ENCODE measurements around the gene DDA1.
"Not testable (repeated sequence)": the region's sequence is repeated elsewhere in the genome, so short reads cannot be mapped to it uniquely, and the experiment has no call there.

The DDA1 gene

GRCh38 chr19:17268754-17269153 is 40.6 kb upstream of the DDA1 start:
- Histone ChIP-seq H3K4me2 (ENCODE audit: low read depth, low read length) (no peak overlapping the region), H3K9me2 (replicated peaks; ENCODE audit: insufficient read depth, low read length) (no peaks in the 10 kb centered on the region), H3F3A (ENCODE audit: insufficient read depth, low read length) (peaks cover 8% of the 10 kb centered on the region; the same call in 1 of the 2 replicates), H4K20me1 (ENCODE audit: insufficient read depth, low read length) (no peaks in the 10 kb centered on the region), H3K27me3 (replicated peaks; ENCODE audit: insufficient read depth, low read length) (no peaks in the 10 kb centered on the region), H3K9me3 (replicated peaks; ENCODE audit: insufficient read depth, low read length) (no peaks in the 10 kb centered on the region), H2AFZ (ENCODE audit: low read length) (no peak overlapping the region), H3K27ac (ENCODE audit: low read length) (no peak overlapping the region), H3K79me2 (ENCODE audit: low read length) (peaks cover 18% of the 10 kb centered on the region), H3K4me1 (ENCODE audit: low read length) (peaks cover 5% of the 10 kb centered on the region; the same call in 1 of the 2 replicates), H3K9ac (ENCODE audit: low read length) (no peak overlapping the region), H3K4me3 (ENCODE audit: low read length) (no peak overlapping the region), H3K36me3 (replicated peaks; ENCODE audit: insufficient read depth, low read length) (no peaks in the 10 kb centered on the region; the same call in 1 of the 2 replicates)
- DNase-seq = no peak
- TF ChIP-seq CTCF (IDR thresholded peaks at IDR 0.05; ENCODE audit: low read length) (no peak), EZH2phosphoT487 (IDR thresholded peaks at IDR 0.05; ENCODE audit: low read length) (no peak), EZH2 (optimal IDR thresholded peaks at IDR 0.05; ENCODE audit: low read depth, low read length) (no peak)

GRCh38 chr19:17274892-17275291 is 34.5 kb upstream of the DDA1 start:
- H3K27me3 ChIP-seq (replicated peaks; ENCODE audit: insufficient read depth, low read length); H3K4me2 ChIP-seq (ENCODE audit: low read depth, low read length); H3K79me2 ChIP-seq (ENCODE audit: low read length); H3K4me1 ChIP-seq (ENCODE audit: low read length); H4K20me1 ChIP-seq (ENCODE audit: insufficient read depth, low read length); H3K9me3 ChIP-seq (replicated peaks; ENCODE audit: insufficient read depth, low read length); H2AFZ ChIP-seq (ENCODE audit: low read length); H3K4me3 ChIP-seq (ENCODE audit: low read length); H3F3A ChIP-seq (ENCODE audit: insufficient read depth, low read length); DNase-seq; H3K27ac ChIP-seq (ENCODE audit: low read length); H3K9ac ChIP-seq (ENCODE audit: low read length); H3K36me3 ChIP-seq (replicated peaks; ENCODE audit: insufficient read depth, low read length); H3K9me2 ChIP-seq (replicated peaks; ENCODE audit: insufficient read depth, low read length): not testable (repeated sequence)

GRCh38 chr19:17275441-17276175 is 33.8 kb upstream of the DDA1 start:
- no peak overlapping the region for H2AFZ ChIP-seq (ENCODE audit: low read length)
- H3F3A ChIP-seq (ENCODE audit: insufficient read depth, low read length) = no peaks in the 10 kb centered on the region
- no peak overlapping the region for H3K4me2 ChIP-seq (ENCODE audit: low read depth, low read length)
- H3K79me2 ChIP-seq (ENCODE audit: low read length) = no peaks in the 10 kb centered on the region
- no peak for TF ChIP-seq EZH2phosphoT487 (IDR thresholded peaks at IDR 0.05; ENCODE audit: low read length)
- TF ChIP-seq EZH2 (optimal IDR thresholded peaks at IDR 0.05; ENCODE audit: low read depth, low read length) = no peak
- TF ChIP-seq CTCF (IDR thresholded peaks at IDR 0.05; ENCODE audit: low read length) = no peak
- DNase-seq = no peak
- H3K27ac ChIP-seq (ENCODE audit: low read length) = no peak overlapping the region
- no peaks in the 10 kb centered on the region for H3K9me2 ChIP-seq (replicated peaks; ENCODE audit: insufficient read depth, low read length)
- no peaks in the 10 kb centered on the region for H3K9me3 ChIP-seq (replicated peaks; ENCODE audit: insufficient read depth, low read length)
- H3K27me3 ChIP-seq (replicated peaks; ENCODE audit: insufficient read depth, low read length) = no peaks in the 10 kb centered on the region
- H3K4me1 ChIP-seq (ENCODE audit: low read length) = no peaks in the 10 kb centered on the region
- no peaks in the 10 kb centered on the region for H4K20me1 ChIP-seq (ENCODE audit: insufficient read depth, low read length)
- H3K36me3 ChIP-seq (replicated peaks; ENCODE audit: insufficient read depth, low read length) = no peaks in the 10 kb centered on the region; the same call in 1 of the 2 replicates
- no peak overlapping the region for H3K4me3 ChIP-seq (ENCODE audit: low read length)
- no peak overlapping the region for H3K9ac ChIP-seq (ENCODE audit: low read length)

- no peak for TF ChIP-seq EZH2 (optimal IDR thresholded peaks at IDR 0.05; ENCODE audit: low read depth, low read length)
- no peak for TF ChIP-seq CTCF (IDR thresholded peaks at IDR 0.05; ENCODE audit: low read length)
- TF ChIP-seq EZH2phosphoT487 (IDR thresholded peaks at IDR 0.05; ENCODE audit: low read length) = no peak
- Histone ChIP-seq H3K79me2 (ENCODE audit: low read length) (no peaks in the 10 kb centered on the region), H3K4me1 (ENCODE audit: low read length) (peaks cover 12% of the 10 kb centered on the region; the same call in 1 of the 2 replicates), H4K20me1 (ENCODE audit: insufficient read depth, low read length) (no peaks in the 10 kb centered on the region), H3K27me3 (replicated peaks; ENCODE audit: insufficient read depth, low read length) (peaks cover 18% of the 10 kb centered on the region), H3F3A (ENCODE audit: insufficient read depth, low read length) (no peaks in the 10 kb centered on the region), H3K4me2 (ENCODE audit: low read depth, low read length) (no peak overlapping the region), H3K4me3 (ENCODE audit: low read length) (no peak overlapping the region), H2AFZ (ENCODE audit: low read length) (no peak overlapping the region), H3K9me3 (replicated peaks; ENCODE audit: insufficient read depth, low read length) (no peaks in the 10 kb centered on the region), H3K36me3 (replicated peaks; ENCODE audit: insufficient read depth, low read length) (no peaks in the 10 kb centered on the region), H3K9me2 (replicated peaks; ENCODE audit: insufficient read depth, low read length) (no peaks in the 10 kb centered on the region), H3K9ac (ENCODE audit: low read length) (no peak overlapping the region), H3K27ac (ENCODE audit: low read length) (no peak overlapping the region)
- no peak for DNase-seq
Observed at GRCh38 chr19:17279436-17279835, 29.9 kb upstream of the DDA1 start.
